NCI-H2081 (cell line): ENCODE measurements around the gene IL1F10.

Source experiments
- DNase-seq, 2 experiments: peaks; one replicate each; lab custom pipeline; 2025; lab: John Stamatoyannopoulos, UW

Gene IL1F10

DNA sequence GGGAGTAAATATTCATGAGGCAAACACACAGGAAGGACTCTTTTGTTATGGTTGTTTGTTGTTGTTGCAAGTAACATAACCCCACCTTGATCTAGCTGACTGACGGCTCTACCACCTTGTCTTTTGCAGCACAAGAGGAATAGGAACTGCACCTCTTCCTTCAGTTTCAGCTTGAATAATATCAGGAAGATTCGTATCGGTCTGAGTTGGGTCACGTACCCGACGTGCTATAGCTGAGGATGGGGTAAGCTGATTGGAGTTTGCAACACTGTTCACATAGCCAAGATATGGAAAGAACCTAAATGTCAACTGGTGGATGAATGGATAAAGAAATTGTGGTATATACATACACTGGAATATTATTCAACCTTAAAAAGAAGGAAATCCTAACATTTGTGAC is 45.1 kb downstream of the IL1F10 start:
- no peak for DNase-seq

- DNase-seq: no peak
Observed at GRCh38 chr2:113113807-113114206, 46.0 kb downstream of the IL1F10 start.

GRCh38 chr2:113114224-113114945 is 46.6 kb downstream of the IL1F10 start:
- no peak for DNase-seq

GRCh38 chr2:113114996-113115395 is 47.2 kb downstream of the IL1F10 start:
- no peak for DNase-seq

GRCh38 chr2:113116100-113116958 is 48.6 kb downstream of the IL1F10 start:
- DNase-seq: no peak

GRCh38 chr2:113117541-113118262 is 49.9 kb downstream of the IL1F10 start:
- DNase-seq: no peak

GRCh38 chr2:113118263-113118657 is 50.5 kb downstream of the IL1F10 start:
- DNase-seq: no peak

DNA sequence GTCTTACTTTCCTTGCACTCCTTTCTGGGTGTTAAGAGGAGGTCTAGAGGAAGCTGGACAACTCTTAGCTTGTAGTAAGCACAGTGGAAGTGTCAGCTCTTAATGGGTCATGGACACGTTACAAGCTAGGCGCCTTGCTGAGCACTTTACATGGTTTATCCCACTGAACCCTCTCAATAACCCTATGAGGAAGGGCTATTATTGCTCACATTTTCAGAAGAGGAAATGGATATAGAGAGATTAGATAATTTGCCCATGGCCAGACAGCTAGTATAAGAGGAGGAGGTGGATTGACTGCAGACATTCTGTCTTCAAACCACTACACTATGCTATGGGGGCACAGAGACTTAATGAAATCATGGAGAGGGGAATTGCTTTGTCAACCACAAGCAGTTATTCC is 51.3 kb downstream of the IL1F10 start:
- DNase-seq: no peak

DNA sequence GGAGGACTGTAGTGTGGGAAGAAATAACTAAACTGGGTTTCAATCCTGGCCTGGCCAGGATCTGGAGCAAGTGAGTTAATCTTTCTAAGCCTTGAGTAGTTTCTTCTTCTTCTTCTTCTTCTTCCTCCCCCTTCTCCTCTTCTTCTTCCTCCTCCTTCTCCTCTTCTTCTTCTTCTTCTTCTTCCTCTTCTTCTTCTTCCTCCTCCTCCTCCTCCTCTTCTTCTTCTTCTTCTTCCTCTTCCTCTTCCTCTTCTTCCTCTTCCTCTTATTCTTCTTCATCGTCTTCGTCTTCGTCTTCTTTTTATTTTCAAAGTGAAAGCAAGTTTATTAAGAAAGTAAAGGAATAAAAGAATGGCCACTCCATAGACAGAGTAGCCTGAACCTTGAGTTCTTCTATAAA is 53.1 kb downstream of the IL1F10 start:
- DNase-seq: no peak

- no peak for DNase-seq
Observed at GRCh38 chr2:113122364-113122763, 54.6 kb downstream of the IL1F10 start.

DNA sequence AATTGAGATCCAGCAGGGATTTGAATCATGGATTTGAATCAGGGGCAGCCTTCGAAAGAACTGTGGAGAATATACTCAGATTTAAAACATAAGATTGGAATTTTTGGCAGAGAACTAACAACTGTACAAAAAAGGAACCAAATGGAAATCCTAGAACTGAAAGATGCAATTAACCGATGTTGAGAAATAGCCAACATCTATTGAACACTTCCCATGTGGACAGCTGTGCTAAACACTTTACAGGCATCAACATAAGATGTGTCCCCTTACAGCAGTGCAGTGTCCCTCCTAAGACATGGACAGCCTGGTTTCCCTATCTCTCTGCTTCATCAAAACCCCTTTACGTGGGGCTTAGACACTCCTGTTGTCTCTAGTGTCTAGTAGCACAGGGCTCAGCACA is 56.0 kb downstream of the IL1F10 start:
- DNase-seq: no peak

DNA sequence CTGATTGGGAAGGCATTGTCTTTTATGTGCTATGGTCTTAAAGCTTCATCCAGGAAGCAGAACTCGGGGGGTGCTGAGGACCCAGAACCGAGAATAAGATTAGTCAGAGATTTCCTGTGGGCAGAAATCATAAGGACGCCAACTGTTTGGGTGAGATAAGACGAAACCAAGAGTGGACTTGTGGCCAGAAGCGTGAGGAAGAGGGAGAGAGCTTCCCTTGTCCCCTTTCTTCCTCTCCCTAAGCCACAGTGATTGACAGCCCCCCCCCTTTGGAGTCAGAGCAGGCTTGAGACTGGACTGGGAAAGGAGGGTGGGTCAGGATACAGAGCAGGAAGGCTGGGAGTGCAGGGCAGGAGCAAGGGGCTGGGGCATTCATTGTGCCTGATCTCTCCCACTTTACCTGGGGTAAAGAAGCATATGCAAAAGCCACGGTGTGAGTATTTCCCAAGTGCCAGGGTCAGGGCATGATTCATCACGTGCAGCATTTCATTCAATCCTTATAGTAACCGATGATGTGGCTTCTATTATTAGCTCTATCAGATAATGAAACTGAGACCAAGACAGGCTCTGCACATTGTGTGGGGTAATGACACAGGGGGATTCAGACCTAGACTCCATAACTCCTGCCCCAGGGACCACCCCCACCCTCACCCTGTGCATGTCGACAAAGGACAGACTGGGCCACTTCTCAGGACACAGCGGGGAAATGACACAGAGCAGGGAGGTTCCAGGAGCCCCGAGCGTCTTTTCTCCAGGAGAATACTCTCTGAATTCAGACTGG is 56.6 kb downstream of the IL1F10 start:
- DNase-seq: no peak
